Measurements from ENCODE around the gene THAP7.

DNA sequence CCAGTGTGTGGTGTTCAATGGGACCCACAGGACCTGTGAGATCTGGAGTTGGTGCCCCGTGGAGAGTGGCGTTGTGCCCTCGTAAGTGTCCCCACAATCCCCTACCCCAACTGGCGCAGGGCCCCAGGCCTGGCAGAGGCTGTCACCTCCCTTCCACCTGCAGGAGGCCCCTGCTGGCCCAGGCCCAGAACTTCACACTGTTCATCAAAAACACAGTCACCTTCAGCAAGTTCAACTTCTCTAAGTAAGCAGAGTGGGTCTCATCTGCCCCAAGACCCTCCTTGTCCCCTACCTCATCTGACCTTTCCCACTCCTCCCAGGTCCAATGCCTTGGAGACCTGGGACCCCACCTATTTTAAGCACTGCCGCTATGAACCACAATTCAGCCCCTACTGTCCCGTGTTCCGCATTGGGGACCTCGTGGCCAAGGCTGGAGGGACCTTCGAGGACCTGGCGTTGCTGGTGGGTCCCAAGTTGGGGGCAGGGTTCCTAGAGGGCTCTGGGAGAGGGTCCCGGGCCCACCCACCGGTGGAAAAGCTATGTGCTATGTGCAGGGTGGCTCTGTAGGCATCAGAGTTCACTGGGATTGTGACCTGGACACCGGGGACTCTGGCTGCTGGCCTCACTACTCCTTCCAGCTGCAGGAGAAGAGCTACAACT is 21.2 kb upstream of the THAP7 start:
- TF ChIP-seq, protein P1, sequence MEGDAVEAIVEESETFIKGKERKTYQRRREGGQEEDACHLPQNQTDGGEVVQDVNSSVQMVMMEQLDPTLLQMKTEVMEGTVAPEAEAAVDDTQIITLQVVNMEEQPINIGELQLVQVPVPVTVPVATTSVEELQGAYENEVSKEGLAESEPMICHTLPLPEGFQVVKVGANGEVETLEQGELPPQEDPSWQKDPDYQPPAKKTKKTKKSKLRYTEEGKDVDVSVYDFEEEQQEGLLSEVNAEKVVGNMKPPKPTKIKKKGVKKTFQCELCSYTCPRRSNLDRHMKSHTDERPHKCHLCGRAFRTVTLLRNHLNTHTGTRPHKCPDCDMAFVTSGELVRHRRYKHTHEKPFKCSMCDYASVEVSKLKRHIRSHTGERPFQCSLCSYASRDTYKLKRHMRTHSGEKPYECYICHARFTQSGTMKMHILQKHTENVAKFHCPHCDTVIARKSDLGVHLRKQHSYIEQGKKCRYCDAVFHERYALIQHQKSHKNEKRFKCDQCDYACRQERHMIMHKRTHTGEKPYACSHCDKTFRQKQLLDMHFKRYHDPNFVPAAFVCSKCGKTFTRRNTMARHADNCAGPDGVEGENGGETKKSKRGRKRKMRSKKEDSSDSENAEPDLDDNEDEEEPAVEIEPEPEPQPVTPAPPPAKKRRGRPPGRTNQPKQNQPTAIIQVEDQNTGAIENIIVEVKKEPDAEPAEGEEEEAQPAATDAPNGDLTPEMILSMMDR (IDR thresholded peaks at IDR 0.05), result no peak
- TF ChIP-seq POLR2A (IDR thresholded peaks at IDR 0.05; ENCODE audit: low read depth), result no peak

All from esophagus muscularis mucosa (tissue), 3 donors.